ENCODE data around the gene MYBPC3.

The MYBPC3 gene

DNA sequence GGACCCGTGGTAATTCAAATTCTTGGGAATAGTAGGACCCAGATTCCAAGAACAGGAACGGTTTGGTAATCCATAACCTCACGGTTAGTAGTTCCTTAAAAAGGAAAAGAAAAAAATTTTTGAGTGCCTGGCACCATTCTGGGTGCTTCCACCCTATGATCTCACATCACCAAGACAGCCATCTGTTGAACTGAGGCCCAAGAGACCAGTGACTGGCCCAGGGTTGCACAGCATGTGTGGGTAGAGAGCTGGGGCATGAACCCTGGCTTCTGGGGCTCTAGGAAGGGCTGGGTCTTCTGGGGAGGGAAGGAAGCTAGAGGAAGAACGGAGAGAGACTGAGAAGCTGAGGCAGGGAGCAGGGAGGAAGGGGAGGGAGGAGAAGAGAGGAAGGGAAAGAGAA is 30.6 kb upstream of the MYBPC3 start:
- no peak for DNase-seq

DNA sequence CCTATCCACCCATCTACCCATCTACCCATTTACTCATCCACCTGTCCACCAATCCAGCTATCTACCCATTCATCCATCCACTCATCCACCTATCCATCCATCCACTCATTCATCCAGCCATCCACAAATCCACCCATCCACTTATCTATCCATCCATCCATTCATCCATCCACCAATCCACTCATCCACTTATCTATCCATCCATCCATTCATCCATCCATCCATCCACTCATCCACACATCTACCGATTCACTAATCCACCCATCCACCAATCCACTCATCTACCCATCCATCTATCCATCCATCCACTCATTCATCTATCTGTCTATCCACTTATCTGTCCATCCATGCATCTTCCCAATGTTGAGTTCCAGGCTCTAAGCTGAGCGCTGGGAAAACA is 27.6 kb upstream of the MYBPC3 start:
- DNase-seq: no peak

DNA sequence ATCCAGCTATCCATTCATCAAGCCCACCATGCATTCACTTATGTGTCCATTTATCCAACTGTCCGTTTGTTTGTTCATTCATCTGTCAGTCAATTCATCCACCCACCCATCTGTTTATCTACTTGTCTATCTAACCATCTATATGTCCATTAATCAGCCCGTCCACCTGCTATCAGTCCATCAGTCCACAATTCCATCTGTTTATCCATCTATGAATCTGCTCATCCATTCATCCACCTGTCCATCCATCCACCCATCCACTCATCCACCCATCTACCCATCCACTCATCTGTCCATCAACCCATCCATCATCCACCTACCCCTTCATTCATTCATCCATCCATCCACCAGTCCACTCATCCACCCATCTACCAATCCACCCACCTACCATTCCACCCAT is 26.8 kb upstream of the MYBPC3 start:
- no peak for DNase-seq

DNA sequence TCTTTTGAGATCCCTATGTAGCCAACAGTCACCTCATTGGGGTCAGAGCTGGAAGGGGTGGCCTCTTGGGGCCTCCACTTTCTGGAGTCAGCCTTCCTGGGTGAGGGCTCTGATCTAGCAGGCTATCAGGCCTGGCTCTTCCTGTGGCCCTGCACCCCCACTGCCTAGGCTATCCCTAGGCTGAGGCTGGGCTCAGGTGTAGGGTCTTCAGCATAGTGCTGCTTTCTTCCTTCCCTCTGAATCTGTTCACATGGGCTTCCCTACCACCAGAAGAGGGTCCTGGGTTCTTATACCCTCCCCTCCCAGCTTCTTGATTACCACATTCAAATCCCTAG is 26.3 kb upstream of the MYBPC3 start:
- DNase-seq: no peak

DNA sequence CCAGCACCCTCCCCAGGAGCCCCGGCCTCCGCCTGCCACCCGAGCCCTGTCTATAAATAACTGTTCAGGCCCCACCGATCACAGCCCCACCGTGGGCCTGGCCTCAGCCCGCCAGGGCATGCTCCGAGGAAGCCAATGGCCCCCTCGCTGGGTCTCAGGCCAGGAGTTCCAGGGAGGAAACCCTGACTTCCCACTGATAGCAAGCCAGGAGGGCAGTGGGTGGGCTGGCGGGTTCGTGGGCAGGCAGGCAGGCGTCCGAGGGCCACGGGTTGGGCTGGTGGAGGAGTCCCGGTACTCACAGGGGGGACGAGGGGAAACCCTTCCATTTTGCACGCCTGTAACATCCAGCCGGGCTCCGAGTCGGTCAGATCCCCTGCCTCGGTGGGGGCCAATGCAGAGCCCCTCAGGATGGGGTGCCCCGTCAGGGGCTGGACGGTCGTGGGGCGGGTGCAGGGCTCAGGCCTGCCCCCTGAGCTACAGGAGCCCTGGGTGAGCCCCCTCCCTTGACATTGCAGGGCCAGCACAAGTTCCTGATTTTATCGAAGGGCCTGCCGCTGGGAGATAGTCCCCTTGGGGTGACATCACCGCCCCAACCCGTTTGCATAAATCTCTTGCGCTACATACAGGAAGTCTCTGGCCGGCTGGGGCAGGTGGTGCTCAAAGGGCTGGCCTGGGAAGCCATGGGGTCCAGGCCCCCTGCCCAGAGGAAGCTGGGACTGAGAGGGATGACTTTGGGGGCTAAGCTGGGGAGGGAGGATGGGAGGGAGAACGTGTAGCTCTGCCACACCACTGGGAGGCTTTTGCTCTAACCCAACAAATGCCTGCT is 25.7 kb upstream of the MYBPC3 start, which contains the start of gene SPI1:
Gene SPI1, minus strand, starts transcription at position 538 of the 826 bp plus-strand sequence. Its CDS starts 194 bp downstream, at position 344.
- no peak for DNase-seq

DNA sequence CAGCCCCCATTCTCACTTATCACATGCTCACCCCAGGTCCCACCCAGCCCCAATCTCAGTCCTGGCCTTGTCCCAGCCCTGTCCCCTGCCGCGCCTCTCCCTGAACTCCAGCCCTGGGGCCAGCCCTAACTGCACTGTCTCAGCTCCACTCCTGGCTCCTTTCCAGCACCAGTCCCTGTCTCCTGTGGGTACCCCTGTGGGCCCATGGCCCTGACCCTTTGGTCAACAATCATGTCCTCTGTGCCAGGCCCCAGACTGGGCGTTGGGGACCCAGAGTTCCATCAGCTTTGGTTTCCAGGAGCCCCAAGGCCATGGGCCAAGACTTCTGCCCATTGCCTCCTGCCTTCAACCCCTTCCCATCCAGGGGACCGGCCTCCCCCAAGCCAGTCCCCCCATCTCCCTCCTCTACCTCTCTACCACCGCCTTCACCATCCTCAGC is 25.1 kb upstream of the MYBPC3 start:
- no peak for DNase-seq

DNA sequence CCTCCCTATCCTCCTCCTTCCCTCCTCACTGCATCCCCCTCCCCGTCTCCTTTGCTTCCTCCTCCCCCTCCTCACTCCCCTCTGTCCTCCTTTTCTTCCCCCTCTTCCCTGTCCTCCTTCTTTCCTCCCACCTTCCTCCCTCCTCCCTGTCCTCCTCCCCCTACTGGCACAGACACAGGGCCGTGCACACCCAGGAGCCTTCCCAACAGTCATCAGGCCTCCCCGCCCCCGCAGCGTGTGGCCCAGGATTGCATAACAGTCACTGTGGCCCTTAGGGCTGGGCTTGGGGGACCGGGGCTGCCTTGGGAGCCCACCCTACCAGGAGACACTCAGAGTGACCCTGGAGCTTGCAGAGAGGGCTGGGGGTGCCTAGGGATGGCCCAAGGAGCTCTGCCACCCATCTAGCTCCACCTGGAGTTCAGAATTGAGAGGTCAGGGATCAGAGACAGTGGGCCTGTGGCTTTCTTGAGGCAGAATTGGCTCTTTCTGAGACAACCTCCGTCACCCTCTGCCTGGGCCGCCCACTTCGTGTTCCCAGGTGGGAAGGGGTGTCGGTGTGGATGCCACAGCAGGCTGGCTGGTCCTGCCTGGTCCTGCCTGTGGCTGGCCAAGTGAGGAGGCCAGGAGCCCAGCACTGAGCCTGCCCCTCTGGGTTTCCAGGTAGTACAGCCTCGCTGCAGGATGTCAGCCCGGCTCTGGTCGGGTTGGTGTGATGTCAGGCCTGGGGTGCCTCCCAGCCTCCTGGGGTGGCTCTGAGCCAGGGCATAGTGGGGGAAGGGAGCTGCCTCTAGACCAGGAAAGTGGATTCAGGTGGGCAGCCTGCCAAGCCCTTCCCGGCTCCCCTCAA is 24.2 kb upstream of the MYBPC3 start:
- no peak for DNase-seq

DNA sequence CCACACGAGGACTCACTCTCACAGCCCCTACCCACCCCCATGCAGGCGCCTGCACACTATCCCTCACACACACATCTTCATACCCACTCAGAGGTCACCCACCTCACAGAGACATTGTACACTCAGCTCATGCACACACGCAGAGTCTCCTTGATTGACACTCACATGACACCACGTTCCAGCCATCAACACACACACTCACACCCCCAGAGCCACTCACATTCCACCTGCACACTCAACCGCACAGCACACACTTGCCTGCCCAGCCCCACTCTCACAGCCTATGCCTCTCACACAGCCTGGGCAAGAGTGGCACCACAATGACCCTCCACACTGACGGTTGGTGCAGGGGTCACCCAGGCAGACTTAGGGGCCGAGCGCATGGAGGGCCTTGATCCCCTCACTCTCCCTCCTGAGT is 23.6 kb upstream of the MYBPC3 start:
- no peak for DNase-seq

DNA sequence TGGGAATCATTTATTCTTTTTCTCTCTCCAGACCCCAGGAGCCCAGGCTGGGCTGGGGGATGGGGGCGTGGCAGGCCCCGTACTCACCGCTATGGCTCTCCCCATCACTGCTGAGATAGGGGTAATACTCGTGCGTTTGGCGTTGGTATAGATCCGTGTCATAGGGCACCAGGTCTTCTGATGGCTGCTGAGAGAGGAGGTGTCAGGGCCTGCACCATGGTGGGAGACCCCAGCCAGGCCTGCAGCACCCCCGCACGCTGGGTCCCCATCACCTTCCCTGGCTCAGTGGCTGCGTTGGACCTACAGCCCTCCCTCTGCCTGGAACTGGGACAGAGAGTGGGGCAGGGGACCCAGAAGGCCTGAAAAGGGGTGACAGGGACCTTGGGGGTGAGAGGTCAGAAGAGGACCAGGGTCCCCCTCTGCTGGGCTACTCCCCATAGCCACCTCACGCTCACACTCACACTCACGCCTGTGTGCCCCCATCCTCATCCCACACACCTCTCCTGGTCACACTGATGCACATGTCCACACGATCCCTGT is 23.1 kb upstream of the MYBPC3 start:
- no peak for DNase-seq

DNA sequence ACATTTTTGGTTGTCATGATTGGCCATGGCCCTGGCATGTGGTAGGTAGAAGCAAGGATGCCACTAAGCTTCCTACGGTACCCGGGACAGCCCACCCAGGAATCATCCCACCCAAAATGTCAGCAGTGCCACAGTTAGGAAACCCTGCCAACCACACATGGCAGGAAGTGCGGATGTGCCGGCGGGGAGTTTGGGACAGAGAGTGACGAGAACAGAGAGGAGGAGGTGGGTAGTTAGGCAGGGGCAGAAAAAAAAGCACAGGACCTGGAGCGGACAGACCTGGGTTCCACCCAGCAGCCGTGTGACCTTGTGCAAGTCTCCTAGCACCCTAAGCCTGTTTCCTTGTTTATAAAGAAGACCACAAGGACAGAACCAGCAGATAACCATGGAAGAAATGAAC is 22.5 kb upstream of the MYBPC3 start:
- no peak for DNase-seq

DNA sequence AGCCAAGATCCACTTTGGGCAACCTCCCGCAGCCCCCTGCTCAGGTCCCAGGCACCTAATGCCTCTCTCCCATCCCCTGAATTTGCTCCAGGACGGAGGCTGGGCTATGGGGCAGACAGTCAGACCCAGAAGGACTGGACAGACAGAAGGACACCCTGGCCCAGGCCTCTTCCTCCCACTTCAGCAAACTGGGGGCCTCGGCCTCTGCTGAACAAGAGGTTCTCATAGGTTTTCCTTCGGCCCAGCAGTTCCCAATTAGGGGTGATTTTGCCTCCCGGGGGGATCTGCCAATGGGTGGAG is 22.2 kb upstream of the MYBPC3 start:
- DNase-seq: no peak

DNA sequence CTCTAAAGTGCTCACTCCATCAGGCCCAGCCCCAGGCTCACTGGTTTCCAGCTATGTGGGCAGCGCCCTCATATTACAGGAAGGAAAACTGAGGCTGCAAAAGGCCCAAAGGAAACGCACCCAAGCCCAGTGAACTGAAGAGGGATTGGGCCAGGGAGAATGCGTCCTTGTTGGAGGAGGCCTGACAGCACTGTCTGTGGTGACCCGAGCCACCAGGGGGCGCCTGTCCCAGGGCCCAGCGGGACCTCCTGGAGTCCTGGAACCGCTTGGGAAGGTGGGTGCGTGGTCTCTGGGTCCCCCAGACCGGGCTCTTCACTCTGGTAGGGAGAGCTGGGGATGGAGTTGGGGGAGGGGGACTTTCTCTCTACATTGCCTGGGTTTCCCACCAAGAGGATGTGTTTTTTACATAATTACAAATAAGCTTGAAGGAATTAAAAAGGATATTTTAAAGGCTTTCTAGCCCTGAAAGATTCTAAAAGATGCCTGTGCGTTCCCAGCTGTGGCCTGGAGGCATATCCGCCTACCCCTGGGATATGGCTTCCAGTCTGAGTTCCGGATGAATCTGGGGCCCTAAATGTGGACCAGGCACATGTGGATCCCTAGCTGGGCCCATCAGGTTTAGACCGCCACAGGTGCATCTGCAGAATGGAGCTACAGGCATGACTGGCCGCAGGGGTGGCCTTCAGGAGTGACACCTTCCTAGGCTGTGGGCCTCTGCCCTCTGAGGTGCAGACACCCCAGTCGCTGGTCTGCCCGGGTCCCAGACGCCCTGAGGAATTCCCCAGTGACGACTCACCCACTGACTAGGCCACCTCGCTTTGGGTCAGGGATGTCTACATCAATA is 21.6 kb upstream of the MYBPC3 start:
- DNase-seq: peak; percentile 95

DNA sequence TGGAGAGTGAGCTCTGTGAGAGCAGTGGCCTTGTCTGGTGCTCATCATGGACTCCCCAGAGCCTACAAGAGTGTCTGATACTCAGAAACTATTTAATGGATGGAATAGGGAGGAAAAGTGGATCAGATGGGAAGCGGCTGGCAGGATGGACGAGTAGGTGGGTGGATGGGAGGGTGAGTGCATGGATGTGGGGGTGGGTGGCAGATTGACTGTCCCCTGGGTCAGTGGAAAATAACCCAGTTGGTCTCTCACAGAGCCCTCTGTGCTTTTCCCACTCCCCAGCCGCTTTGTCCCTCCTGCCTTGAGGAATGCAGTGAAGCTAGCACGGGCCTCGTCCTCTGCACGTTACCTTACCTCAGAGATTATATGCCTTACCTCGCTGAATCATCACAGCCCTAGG is 19.9 kb upstream of the MYBPC3 start:
- DNase-seq: no peak

DNA sequence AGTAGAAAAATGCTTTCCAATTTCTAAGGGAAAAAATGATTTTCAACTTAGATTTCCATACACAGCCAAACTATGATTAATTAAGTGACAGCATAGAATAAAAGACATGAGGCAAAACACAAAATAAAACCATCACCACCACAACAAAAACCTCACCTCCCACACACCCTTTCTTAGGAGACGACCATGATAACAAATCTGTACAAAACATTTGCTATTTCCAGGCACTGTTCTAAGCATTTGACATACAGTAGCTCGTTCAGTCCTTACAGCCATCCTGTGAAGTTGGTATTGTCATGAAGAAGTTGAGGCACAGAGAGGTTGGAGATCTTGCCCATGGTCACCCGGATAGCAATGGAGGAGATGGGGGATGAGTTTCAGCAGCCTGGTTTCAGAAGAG is 17.2 kb upstream of the MYBPC3 start:
- no peak for DNase-seq

DNA sequence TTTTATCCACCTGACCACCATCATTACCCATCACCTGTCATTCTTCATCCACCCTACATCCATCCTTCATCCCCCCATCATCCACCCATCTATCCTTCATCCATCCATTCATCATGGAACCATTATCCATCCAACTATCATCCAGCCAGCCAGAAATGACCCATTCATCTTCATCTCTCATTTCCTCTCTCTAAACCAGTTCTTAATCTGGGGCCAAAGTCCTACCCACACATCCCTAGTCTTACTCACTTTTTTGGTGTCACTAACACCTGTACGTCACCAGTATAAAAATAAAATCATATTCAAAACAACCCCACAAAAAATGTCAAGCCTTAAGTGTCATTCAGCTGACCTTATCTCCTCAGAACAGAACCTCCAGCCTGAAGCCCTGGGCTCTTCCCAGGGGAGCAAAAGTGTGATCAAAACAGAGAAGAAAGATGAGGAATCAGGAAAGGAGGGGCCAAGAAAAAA is 13.6 kb upstream of the MYBPC3 start:
- DNase-seq: no peak

DNA sequence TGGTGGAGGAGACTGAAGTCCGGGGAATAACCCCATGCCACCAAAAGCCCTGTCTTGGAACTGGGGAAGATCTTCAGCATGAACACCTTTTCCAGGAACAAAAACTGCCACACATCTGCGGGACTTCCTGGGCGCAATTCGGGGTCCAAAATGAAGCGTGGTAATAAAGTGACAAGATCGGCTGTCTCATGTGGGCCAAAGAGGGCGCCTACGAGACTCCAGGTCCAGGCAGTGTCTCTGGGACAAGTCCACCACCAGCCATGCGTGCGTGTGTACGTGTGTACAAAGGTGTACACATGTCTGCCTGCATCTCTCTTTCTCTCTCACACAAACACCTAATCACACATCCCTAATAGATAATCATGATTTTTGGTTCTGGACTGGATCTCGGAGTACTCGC is 8.9 kb upstream of the MYBPC3 start:
- DNase-seq: no peak

DNA sequence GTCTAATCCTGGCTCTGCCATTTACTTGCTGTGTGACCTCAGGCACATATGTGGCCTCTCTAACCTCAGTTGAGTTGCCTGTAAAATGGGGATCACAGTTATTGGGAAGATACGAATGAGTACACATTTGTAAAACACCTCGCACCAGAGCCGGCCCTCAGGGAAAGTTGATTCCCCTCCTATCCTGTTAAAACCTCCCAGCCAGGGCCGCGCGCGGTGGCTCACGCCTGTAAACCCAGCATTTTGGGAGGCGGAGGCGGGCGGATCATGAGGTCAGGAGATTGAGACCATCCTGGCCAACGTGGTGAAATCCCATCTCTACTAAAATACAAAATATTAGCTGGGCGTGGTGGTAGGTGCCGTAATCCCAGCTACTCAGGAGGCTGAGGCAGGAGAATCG is 7.8 kb upstream of the MYBPC3 start:
- DNase-seq: no peak

DNA sequence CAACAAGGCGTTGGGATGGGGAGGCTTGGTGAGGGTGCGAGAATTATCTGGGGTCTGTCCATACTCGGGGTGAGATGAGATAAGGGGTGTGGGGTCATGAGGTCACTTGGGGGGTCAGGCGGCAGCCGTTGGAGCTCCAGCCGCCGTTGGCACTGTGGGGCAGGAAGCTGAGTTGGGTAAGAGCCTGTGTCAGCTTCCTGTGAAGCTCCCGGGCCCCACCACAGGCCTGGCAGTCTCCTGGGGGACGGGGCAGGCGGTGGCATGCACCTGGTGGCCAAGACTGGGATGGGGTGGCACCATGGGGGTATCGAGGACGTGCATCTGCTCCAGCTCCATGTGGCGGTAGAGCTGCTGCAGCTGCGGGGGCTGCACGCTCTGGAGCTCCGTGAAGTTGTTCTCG is 7.1 kb upstream of the MYBPC3 start:
- no peak for DNase-seq

DNA sequence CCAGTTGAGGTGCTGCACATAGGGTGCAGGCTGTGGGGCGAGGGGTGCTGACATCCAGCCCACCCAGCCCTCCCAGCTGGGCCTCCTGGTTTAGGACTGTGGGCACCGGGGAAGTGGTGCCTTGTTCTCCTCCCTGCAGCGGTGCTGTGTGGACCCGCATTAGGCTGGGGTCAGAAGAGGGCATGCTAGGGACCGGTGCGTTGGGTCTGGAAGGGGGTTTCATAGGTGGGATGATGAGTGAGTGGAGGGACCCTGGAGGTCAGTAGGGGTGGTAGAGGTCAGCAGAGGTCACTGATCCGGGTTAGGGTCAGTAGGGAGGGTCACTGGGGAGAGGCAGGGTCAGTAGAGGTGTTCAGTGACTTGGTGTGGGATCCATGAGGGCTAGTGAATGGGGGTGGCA is 6.7 kb upstream of the MYBPC3 start:
- no peak for DNase-seq

DNA sequence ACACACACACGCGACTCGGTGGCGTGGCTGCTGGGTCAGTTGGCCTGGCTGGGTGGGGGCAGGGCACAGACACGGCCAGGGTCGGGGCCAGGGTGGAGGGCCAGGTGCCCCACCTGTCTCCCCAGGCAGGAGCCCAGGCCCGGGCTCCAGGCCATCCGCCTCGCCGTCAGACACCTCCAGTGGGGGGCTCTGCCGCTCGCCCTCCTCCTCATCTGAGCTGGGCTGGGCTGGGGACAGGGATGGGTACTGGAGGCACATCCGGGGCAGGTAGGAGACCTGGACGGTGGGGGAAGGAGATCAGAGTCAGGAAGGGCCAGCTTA is 6.2 kb upstream of the MYBPC3 start:
- no peak for DNase-seq

DNA sequence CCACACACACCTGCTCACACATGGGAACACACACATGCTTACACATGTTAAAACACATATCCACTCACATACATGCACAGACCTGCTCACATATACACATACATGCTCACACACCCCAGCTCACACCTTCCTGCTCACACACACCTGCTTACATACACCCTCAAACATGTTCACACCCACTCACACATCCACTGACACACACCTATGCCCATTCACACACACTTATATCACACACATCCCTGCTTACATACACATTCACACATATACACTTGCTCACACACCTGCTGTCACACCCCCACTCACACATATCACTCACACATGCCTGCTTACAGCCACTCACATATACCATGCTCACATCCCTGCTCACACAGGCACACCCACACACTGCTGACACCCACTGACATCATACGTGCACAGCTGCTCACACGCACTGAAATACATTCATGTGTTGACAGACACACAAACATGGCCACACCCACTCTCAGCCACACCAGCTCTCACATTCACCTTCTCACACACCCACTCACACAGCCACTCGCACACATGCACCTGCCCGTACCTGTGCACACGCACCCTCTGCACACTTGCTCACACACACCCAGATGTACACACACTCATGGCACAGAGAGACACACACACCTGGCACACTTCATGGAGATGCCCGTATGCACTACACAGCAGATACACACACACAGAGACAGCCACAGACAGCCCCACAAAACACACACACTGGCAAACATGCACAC is 5.7 kb upstream of the MYBPC3 start:
- no peak for DNase-seq

DNA sequence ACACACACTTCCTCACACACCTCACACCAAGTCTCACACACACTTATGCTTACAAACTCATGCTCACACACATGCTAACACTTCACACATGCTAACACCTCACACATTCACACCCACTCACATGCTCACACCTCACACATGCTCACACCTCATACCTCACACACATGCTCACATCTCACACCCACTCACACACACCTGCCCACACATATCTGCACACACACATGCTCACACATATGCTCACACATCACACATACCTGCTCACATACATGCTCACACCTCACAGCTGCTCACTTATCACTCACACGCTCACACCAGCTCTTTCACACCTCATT is 4.5 kb upstream of the MYBPC3 start:
- no peak for DNase-seq

Data from activated effector memory CD4-positive, alpha-beta T cell treated with anti-CD3 and anti-CD28 coated beads, Interleukin-2, amount 50 U/mL, for 16 hours (primary cell).